GM19455 (cell line): ENCODE data around the gene PACS2.
"Not testable (repeated sequence)": the region's sequence is repeated elsewhere in the genome, so short reads cannot be mapped to it uniquely, and the experiment has no call there.

Experiments
- ATAC-seq: cut with Tn5 transposase; IDR thresholded peaks from one replicate; pipeline ENCODE4 v1.9.1; 2021; ENCODE audit not compliant: unreplicated experiment

The PACS2 gene

DNA sequence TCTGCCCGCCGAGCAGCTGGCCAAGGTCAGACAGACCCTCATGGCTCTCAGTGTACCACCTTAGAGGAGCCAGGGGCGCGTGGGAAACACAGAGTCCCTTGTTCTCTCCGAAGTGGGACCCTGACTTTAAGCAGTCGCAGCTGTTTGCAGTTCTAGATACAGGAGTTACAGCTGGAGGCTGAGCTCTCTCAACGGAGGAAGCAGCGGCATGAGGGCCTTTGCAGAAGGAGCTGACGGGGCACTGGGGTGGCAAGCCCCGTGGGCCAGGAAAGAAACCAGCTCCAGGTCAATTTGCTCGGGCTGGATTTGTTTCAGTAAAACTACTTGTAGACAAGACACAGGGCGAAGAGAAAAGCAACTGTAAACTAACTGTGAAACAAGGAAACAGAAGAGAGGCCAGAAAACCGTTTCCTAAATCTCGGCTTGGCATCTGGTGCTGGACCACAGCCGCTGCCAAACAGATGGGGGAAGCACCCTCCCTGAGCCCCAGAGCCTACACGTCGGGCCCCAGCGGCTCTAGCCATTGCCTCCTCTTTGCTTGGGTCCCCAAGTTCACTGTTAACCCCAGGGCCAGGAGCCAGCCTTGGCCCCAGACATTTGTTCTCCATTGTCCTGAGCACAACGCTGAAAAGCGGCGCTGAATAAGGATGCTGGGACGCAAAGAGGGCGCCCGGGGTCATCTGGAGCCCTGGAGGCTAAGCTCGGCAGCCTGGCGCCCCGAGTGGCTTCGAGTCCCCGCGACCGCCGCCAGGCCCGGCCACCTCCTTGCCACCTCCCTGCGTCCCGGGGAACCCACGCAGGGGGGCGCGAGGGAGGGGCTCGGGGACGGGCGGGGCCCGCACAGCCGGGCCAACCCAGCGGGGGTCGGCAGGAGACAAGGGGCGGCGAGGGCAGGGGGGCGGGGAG lies 914 bp upstream of the PACS2 start:
- peak; percentile 32 for ATAC-seq

DNA sequence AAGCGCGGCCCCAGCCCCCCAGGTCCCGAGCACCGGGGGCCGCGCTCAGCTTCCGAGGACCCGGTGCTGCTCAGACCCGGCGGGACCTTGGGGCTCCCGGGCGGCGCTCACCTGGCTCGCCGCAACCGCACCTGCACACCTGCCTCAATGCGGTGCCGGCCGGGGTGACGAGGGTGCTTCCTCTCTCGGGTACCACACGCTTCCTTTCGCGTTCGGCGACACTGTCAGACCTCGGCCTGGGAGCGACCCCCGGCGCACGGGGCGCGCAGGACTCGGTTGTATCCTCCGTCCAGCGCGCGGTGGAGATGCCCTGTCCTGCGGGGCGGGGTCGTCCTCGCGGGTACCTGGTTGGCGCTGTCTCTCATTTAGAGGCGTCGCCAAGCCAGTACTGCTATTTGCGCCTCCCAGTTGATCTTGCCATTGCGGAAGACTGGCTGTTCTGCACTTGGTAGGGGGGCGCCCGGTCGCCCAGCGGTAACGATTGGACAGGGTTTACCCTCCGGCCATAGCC lies 718 bp downstream of the PACS2 start:
- ATAC-seq = no peak

DNA sequence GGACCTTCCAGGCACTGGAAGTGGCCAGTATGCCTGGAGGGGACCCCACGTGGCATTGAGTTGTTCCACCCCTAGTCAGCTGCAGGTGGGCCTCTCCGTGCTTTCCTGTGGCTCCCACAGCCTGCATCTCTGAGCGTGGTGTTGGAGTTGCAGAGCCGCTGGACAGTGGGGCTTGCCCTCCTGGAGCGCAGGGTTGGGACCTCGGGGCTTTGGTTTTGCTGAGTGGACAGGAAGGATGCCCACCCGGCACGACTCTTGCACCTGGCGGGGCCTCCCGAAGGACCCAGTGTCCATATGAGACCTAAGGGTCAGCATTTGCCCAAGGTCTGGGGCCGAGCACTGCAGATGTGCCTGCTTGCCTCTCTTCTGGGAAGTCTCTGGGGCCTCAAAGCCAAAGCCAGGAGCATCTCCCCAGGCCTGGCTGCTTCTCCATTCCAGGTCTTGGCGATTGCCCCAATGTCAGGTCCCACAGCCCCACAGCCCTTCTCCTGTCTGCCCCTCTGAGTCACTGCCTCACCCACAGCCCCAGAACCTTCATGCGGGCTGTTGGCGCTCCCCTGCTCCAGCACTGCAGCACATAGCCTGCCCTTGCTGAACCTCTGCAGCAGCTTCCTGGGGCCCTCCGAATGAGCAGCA lies 1.5 kb downstream of the PACS2 start:
- ATAC-seq = no peak

DNA sequence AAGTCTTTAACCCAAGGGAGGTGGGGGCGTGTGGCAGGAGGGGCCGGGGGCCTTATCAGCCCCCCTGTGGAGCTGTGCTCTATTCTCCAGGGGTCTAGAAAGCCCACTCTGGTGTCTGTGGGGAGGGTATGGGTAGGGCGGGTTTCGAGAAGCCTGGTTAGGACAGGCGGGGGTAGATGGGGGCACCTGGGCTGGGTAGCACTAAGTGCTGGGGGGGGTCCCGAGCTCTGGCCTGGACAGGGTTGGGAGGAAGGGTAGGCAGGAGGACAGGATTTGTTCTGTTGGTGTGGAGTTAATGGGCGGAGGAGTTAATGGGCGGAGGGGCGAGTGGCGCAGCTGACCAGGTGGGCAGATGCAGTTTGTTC lies 2.0 kb downstream of the PACS2 start:
- no peak for ATAC-seq

DNA sequence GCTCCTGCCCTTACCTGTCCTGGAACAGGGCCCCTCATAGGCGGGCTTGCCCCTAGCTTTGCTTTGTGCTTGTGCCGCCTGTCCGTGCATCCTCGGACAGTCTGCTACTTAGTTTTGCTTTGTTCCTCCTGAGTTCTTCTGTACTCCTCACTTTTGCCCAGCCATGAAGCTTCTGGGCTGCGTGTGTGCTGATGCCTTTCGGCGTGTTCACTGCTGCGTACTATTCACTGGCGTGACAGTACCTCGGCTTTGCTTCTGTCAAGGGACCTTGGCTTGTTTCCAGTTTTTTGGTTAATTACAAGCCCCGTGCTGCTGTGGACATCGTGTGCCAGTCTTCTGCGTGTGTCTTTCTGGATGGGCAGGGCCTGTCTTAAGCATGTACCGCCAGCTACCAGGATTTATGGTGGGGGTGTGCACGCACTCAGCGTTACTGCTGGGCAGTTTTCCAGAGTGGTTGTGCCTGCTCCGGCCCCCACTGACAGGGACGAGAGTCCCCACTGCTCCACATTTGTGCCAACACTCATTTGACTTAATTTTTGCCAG lies 2.5 kb downstream of the PACS2 start:
- no peak for ATAC-seq

DNA sequence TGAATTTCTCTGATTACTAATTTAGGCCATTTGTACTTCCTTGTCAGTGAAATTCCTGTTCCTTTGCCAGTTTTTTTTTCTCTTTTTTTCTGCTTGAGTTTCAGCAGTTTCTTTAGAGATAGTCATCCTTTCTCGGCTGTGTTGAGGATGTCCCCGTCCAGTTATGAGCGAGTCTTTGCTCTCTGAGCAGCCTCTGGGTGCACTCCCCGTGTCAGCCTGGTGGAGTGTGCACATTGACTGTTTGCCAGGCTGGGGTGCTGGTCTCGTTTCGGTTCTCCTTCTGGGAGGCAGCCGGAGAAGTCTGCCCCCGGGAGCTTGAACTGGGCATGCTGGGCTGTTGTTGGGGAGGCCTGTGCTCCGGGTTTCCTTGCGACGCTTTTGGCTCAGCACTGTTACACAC lies 3.0 kb downstream of the PACS2 start:
- no peak for ATAC-seq

DNA sequence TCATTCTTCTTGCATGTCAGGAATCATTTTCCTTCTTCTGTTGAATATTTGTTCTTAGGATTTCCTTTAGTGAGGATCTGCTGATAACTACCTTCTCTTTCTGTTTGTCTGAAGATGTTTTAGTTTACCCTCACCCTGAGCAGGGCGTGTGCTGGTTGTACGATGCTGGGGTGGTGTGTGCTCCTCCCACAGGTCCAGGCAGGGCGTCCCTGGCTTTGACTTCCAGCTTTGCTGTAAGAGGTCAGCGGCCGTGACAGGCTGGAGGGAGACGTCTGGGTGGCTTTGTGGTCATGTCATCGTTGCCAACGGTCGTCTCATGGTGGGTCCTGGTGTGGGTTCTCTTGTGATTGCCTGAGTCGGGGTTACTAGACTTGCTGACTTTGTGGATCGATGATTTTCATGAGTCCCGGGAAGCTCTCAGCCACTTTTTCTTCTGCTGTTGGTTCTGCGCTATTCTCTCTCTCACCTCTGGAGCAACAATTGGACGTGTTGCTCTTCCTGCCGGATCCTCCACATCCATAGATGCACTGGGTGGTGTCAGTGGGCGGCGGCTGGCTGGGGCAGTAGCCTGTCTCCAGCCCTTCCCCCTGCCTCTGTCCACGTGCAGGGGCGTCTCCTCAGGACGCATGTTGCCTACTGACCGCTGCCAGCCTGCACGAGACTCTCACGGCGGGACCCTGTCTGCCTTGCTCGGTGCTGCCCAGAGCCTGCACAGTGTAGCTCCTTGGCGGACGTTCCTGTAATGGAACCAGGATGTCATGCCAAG lies 8.4 kb downstream of the PACS2 start:
- ATAC-seq = no peak

DNA sequence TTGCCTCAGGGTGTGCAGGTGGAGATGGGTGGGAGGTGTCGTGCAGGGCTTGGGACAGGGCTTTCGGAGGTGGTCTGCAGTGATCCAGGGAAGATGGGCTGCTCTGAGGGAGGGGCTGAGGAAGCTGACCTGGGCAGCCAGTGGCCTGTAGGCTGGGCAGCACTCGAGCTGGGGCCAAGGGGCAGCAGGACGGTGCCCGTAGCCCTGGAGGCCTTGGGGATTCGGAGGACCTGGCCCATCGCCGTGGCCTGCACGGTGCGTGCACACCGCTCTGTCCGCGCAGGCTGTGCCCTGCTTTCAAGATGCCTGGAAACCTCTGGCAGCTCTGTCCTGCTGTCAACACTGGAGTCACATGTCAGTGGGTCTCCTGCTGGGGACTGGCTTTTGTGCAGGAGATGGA lies 9.1 kb downstream of the PACS2 start:
- ATAC-seq = no peak

DNA sequence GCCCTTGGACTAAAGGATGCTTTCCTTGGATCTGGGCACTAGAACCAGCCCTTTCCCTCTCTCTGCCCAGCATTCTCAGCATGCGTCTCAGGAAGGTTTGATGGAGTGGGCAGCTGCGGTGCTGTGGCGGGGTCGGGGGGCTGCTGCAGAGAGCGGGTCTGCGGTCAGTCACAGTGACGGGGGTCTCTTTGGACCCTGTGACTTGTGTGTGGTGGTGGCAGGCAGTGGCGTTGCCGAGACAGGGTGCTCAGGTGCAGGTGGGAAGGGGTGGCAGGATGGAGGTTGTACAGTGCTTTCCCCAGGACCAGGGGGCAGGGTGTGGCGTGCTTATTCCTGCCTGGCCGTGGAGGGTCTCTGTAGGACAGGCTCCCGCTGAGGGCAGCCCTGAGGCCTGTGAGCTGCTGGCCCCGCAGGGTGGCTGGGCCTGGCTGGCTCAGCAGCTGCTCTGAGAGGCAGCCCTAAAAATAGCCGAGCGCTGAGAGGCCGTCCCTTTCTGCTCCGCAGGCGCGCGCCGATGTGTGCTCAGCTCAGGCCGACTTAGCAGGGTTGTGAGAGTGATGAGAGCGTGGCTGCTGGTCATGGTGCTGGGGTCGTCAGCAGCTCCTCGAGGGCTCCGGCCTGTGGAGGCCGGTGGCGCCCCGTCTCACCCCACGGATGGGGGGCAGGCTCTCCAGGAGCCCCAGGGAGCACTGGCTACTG lies 9.7 kb downstream of the PACS2 start:
- no peak for ATAC-seq

DNA sequence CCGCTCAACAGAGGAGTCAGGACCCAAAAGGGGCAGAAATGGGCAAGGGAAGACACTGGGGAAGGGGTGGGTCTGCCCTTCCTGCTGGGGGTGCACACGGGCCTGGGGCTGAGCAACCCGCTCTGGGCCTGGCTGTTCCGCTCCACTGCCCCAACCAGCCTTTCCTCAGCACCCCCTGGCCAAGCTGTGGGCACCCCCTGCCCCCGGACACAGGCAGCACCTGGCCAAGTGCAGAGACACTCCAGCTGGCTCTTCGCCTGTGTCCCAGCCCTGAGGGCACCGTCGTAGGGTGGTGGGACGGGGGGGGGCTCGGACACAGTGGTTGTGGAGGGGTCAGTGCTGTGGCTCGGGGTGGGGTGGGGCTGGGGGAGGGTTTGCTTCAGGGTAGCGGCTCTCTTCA lies 10.3 kb downstream of the PACS2 start:
- no peak for ATAC-seq

DNA sequence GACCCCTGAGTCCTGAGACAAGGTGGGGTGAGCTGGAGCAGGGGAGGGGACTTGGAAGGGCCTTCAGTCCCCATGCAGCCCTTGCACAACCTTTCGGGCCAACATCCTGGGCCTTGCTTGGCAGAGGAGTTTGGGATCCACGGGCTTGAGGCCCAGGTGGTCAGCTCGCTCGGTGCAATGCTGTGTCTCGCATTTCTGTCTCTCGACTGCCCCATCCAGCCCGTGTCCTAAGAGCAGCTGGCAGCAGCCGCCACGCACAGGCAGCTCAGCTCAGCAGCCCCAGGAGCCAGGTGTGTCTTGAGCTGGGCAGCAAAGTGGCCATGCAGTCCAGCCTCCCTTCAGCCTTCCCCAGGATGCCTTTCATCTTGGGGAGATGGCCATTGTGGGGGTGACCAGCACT lies 10.8 kb downstream of the PACS2 start:
- no peak for ATAC-seq

DNA sequence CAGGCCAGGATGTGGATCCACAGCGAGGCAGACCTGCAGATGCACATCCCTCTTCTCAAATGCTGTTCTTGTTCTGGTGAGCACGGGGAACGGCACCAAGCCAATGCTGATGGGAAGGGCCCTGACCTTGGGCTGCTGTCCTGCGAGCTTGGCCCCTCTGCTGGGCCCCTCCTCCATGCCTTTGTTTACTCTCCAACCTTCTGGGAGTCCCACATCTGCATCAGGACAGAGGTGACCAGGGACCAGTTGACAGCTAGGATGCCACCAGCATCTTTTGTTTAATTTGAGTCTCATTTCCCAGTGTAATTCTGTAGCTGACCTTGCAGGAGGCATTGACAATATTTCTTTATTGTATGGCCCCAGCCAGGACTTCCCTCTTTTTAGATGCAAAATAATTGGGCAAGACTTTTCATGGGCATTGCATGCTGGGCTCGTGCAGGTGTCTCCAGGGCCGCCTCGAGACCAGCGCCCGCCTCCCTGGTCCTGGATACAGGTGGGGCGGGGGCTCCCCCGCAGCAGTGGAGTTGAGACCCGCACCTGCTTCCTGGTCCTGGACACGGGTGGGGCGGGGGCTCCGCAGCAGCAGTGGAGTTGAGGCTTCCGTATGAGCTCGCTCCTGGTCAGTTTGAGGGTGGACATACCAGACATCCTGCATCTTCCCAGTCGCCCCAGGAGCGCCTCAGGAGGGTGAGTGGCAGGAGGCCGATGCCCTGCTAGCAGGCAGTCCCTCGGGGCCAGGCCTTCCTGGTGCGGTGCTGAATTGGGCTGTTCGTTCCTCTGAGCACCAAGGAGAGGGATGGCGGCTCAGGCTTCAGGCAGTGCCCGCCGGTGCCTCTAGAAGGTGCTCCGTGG lies 11.4 kb downstream of the PACS2 start:
- ATAC-seq = no peak

DNA sequence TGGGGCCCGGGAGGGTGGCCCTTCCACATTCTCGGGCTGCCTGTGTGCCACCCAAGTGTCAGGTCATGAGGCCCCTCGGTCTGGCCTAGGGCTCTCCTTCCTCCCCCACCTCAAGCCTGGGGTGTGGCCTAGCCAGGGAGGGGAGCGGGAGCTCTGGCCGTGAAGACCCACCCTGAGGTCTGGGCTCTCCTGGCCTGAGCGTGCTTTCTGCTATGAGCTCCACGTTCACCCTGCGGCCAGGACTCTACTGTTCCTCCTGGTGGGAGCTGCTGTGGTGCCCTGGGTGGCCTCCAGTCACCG lies 12.0 kb downstream of the PACS2 start:
- ATAC-seq = no peak

DNA sequence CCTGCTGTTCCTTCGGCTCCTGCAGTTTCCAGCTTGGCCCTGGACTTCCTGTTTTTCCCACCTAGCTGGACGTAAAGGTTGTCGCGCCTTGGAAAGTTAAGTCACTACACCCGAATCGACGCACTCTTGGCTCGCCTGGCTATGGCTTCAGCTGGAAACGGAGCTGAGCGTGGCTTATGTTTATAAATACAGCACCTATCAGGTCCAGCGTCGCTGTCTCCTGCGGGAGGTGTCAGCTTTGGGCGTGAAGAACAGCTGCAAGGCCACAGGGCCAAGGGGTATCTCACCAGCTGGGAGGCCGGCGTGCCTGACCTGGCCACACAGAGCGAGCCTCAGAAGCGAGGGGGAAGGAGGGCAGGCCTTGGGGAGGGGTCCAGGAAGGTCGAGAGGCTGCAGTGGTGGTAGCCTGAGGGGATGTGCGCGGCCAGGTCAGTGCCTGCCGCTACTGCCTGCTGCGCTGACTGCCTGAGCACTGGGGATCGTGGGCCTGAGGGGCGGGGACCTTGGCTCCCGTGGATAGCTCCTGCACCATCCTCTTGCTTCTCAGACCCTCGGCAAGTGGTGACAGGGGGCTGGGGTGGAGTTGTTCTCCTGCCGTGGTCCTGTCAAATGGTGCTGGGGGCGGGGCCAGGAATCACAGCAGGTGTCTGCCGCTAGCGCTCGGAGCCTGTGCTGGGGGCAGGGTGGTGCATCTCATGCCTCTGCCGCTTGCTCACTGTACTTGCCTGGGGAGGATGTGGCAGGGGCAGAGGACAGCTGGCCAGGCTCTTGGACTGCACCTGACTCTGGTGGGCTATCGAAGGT lies 12.5 kb downstream of the PACS2 start:
- ATAC-seq = no peak

DNA sequence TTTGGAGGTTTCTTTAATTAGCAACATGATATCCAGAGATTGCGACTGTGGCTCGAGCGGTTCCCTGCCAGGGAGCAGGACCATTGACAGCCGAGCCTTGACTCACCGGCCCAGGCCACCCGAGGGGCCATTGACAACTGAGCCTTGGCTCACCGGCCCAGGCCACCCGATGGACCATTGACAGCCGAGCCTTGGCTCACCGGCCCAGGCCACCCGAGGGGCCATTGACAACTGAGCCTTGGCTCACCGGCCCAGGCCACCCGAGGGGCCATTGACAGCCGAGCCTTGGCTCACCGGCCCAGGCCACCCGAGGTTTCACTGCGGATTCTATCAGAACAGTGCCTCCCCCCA lies 13.1 kb downstream of the PACS2 start:
- not testable (repeated sequence) for ATAC-seq

DNA sequence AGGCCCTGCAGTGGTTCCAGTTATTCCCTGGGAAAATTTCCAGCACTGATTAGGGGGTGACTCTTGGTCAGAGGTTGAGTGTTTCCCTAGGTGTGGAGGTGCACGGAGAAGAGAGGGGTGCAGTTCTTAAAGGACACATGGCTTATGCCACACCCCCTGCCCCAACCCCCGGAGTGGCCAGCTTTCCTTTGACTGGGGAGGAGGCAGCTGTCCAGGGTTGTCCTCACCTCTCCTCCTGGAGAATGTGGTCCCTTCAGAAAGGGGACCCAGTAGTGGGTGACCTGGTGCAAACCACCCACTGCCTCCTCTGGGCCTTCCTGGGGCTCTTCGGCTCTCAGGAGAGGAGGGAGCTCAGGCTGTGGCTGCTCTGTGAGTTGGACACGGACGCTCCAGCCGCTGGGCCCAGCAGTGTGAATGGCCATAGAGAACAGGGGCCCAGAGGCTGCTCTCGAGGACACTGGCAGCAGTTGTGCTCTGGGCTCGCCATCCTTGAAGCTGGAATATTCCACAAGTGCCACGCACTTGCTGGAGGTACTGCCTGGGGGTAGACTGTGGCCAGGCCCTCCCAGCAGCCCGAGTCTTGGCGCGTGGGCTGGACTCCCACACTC lies 13.6 kb downstream of the PACS2 start:
- no peak for ATAC-seq

DNA sequence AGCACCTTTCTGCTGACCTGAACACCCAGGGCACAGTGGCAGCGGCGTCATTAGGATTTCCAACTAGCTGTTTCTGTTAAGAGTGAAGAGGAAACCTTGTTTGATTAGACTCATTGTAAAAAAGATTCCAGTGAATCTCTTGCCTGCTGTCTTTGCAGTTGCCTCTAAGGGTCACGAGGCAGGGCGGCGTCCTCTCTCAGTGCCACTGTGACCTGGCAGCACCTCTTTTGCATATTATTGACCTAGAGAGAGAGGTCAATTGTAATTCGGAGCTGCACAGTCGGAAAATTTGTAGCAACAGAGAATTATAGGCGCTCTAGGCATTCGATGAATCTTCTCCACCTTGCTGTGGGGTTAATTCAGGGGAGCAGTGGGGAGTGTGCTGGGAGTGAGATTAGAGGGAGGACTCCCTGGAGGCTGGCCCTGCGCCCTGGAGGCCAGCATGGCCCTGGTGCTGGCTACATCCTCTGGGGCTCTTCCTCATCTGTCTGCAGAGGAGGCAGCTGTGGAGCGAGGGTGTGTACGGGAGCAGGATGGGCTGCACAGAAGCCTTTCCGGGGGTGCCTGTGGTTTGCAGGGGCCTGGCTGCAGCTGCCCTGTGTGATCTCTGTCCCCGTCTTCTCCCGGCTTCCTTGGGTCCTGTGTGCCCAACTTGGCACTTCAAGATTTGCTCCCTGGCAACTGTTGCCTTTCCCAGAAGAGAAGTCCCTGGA lies 14.3 kb downstream of the PACS2 start:
- ATAC-seq = no peak

DNA sequence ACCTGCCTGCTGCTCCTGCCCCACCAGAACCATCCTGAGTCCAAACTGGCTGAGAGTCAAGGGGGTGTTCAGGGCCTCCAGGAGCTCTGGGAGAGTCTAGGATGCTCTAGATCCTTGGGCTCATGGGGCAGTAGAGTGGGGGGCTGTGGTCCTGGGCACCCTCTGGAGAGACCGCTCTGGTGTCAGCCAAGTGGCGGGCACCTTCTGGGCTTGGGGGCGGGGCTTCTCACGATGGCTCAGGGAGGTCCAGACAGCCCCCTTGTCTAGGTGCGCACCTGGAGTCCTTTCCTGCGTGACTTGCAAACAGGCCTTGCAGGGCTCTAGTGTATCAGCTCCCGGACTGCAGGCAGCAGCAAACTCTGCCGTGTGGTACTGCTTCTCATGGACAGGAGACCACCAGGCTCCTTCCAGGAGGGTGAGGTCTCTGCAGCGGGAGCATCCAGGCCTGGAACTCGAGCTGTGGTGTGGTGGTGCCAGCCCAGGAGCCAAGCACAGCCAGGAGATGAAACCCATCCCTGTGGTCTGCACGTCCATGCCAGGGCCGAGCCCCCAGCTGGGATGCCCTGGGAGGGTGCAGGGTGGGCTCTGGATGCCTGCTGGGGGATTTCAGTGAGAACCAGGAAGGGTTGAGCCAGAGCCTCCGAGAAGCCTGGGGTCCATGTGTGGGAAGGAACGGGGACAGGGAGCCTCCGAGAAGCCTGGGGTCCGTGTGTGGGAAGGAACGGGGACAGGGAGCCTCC lies 15.0 kb downstream of the PACS2 start:
- no peak for ATAC-seq
